ENCODE results near the gene C6orf89.
A peak's percentile ranks its signal among the peaks of the same experiment; 100 is the strongest.

C6orf89 gene

GRCh38 chr6:36837686-36838085 lies 48.1 kb upstream of the C6orf89 start:
- Histone ChIP-seq H3K27me3 (ENCODE audit: insufficient read depth, poor library complexity, severe bottlenecking) (peaks cover 17% of the 10 kb centered on the region), H3K27ac (replicated peaks) (no peak overlapping the region), H3K4me3 (replicated peaks; ENCODE audit: insufficient read depth, low read length) (no peak overlapping the region)
- no peak for DNase-seq (ENCODE audit: low read depth in 1 of 2, low spot score in 1 of 2)
- TF ChIP-seq REST (IDR thresholded peaks at IDR 0.05; ENCODE audit: insufficient replicate concordance, low read depth) (no peak), SPI1 (IDR thresholded peaks at IDR 0.05; ENCODE audit: borderline replicate concordance, low read depth) (no peak), CTCF (IDR thresholded peaks at IDR 0.05; ENCODE audit: insufficient read depth, low read length) (no peak), GABPA (IDR thresholded peaks at IDR 0.05; ENCODE audit: low read depth) (no peak), POLR2AphosphoS5 (IDR thresholded peaks at IDR 0.05; ENCODE audit: low read depth) (no peak)

- Histone ChIP-seq H3K27me3 (ENCODE audit: insufficient read depth, poor library complexity, severe bottlenecking) (peaks cover 17% of the 10 kb centered on the region), H3K27ac (replicated peaks) (no peak within 1 kb of the TSS), H3K4me3 (replicated peaks; ENCODE audit: insufficient read depth, low read length) (peak within 1 kb of the TSS; percentile 36)
- no peak for DNase-seq (ENCODE audit: low read depth in 1 of 2, low spot score in 1 of 2)
- TF ChIP-seq REST (IDR thresholded peaks at IDR 0.05; ENCODE audit: insufficient replicate concordance, low read depth) (no peak), POLR2AphosphoS5 (IDR thresholded peaks at IDR 0.05; ENCODE audit: low read depth) (no peak), CTCF (IDR thresholded peaks at IDR 0.05; ENCODE audit: insufficient read depth, low read length) (no peak), SPI1 (IDR thresholded peaks at IDR 0.05; ENCODE audit: borderline replicate concordance, low read depth) (no peak), GABPA (IDR thresholded peaks at IDR 0.05; ENCODE audit: low read depth) (no peak)
Observed at GRCh38 chr6:36838896-36839748, 46.6 kb upstream of the C6orf89 start, which contains the start of gene CPNE5. TSS of gene CPNE5 (minus strand) at chr6:36839444. CDS start at chr6:36839377, 67 bp downstream.

GRCh38 chr6:36839749-36840431 lies 45.9 kb upstream of the C6orf89 start:
- peaks cover 17% of the 10 kb centered on the region for H3K27me3 ChIP-seq (ENCODE audit: insufficient read depth, poor library complexity, severe bottlenecking)
- TF ChIP-seq POLR2AphosphoS5 (IDR thresholded peaks at IDR 0.05; ENCODE audit: low read depth) (no peak), GABPA (IDR thresholded peaks at IDR 0.05; ENCODE audit: low read depth) (no peak), REST (IDR thresholded peaks at IDR 0.05; ENCODE audit: insufficient replicate concordance, low read depth) (no peak), SPI1 (IDR thresholded peaks at IDR 0.05; ENCODE audit: borderline replicate concordance, low read depth) (no peak), CTCF (IDR thresholded peaks at IDR 0.05; ENCODE audit: insufficient read depth, low read length) (no peak)
- DNase-seq (ENCODE audit: low read depth in 1 of 2, low spot score in 1 of 2) = peak in 1 of 2 experiments; percentile 15
- H3K4me3 ChIP-seq (replicated peaks; ENCODE audit: insufficient read depth, low read length) = peak overlapping the region; percentile 36
- no peak overlapping the region for H3K27ac ChIP-seq (replicated peaks)

Measured in HL-60 (cell line).